ENCODE measurements around the gene CD300LF. TPM values are rescaled to one million over a fixed set of nuclear protein-coding genes. Genes with fewer than 3 reads are reported as not detected.

The CD300LF gene
- total and polyA plus RNA-seq, 2 experiments from 2014 or later: not detected

GRCh38 chr17:74761419-74761818 is 48.7 kb upstream of the CD300LF start:
- H3K4me1 Mint-ChIP-seq: peaks cover 60% of the 10 kb centered on the region
- Histone ChIP-seq H3K4me2 (no peak overlapping the region), H3K4me1 (ENCODE audit: insufficient read depth) (peaks cover 41% of the 10 kb centered on the region), H3K9me2 (ENCODE audit: insufficient read depth) (no peaks in the 10 kb centered on the region), H3K4me3 (no peak overlapping the region), H3K27ac (ENCODE audit: low read depth) (no peak overlapping the region), H3K79me2 (replicated peaks; ENCODE audit: insufficient read depth) (peaks cover 45% of the 10 kb centered on the region), H2AFZ (no peak overlapping the region), H3F3A (replicated peaks; ENCODE audit: low read depth) (no peaks in the 10 kb centered on the region), H4K20me1 (replicated peaks; ENCODE audit: insufficient read depth) (peaks cover 26% of the 10 kb centered on the region), H3K36me3 (ENCODE audit: insufficient read depth) (no peaks in the 10 kb centered on the region; the same call in 1 of the 2 replicates), H3K27me3 (ENCODE audit: insufficient read depth) (no peaks in the 10 kb centered on the region)
- no peak for ATAC-seq
- H3K9me3 Mint-ChIP-seq: no peaks in the 10 kb centered on the region
- no peak for TF ChIP-seq ZNF462 (CRISPR knock-in tag; IDR thresholded peaks at IDR 0.05)
- no peak for TF ChIP-seq EZH2phosphoT487 (IDR thresholded peaks at IDR 0.05; ENCODE audit: unreplicated experiment)
- TF ChIP-seq ZNF331 (CRISPR knock-in tag; IDR thresholded peaks at IDR 0.05; ENCODE audit: low read depth): no peak
- TF ChIP-seq ETS1 (IDR thresholded peaks at IDR 0.05): no peak
- no peak for TF ChIP-seq POLR2AphosphoS5 (IDR thresholded peaks at IDR 0.05; ENCODE audit: low read depth)
- no peak for TF ChIP-seq STAT1 (IDR thresholded peaks at IDR 0.05; ENCODE audit: unreplicated experiment)
- TF ChIP-seq JUNB (IDR thresholded peaks at IDR 0.05; ENCODE audit: unreplicated experiment): no peak
- TF ChIP-seq ZNF114 (CRISPR knock-in tag; IDR thresholded peaks at IDR 0.05): no peak
- TF ChIP-seq CREB1 (CRISPR knock-in tag; IDR thresholded peaks at IDR 0.05; ENCODE audit: low read depth): no peak
- TF ChIP-seq REST (IDR thresholded peaks at IDR 0.05; ENCODE audit: unreplicated experiment): no peak
- TF ChIP-seq NANOG (IDR thresholded peaks at IDR 0.05; ENCODE audit: borderline replicate concordance): no peak
- no peak for DNase-seq (ENCODE audit: low spot score)
- peak overlapping the region; percentile 96 for H3K27ac Mint-ChIP-seq
- H3K4me3 Mint-ChIP-seq: no peak overlapping the region
- H3K36me3 Mint-ChIP-seq (ENCODE audit: low read depth): peaks cover 6% of the 10 kb centered on the region
- peaks cover 12% of the 10 kb centered on the region for H3K27me3 Mint-ChIP-seq (ENCODE audit: insufficient read depth, low read depth, poor library complexity)

All from GM23338 (cell line).